Measurements from ENCODE around the gene CCDC182.
A peak's percentile ranks its signal among the peaks of the same experiment; 100 is the strongest.

Gene CCDC182

GRCh38 chr17:57745242-57745641, at the start of gene CCDC182:
Gene CCDC182 (minus strand): TSS chr17:57745299. CDS start chr17:57745272, 27 bp downstream.
- DNase-seq = no peak
- Mint-ChIP-seq H3K27ac (no peak within 1 kb of the TSS), H3K4me1 (ENCODE audit: low read depth) (peaks cover 4% of the 10 kb centered on the region), H3K36me3 (ENCODE audit: low read depth) (no peaks in the 10 kb centered on the region), H3K9me3 (no peaks in the 10 kb centered on the region), H3K4me3 (no peak within 1 kb of the TSS), H3K27me3 (peaks cover 4% of the 10 kb centered on the region)

GRCh38 chr17:57794841-57795240, 49.7 kb upstream of the CCDC182 start:
- Mint-ChIP-seq H3K27ac (no peak overlapping the region), H3K4me1 (ENCODE audit: low read depth) (peaks cover 7% of the 10 kb centered on the region), H3K4me3 (no peak overlapping the region), H3K9me3 (no peaks in the 10 kb centered on the region), H3K27me3 (peaks cover 4% of the 10 kb centered on the region), H3K36me3 (ENCODE audit: low read depth) (no peaks in the 10 kb centered on the region)
- no peak for DNase-seq

GRCh38 chr17:57788725-57789124, 43.6 kb upstream of the CCDC182 start:
- DNase-seq = no peak
- H3K27me3 Mint-ChIP-seq = peaks cover 35% of the 10 kb centered on the region
- H3K27ac Mint-ChIP-seq = no peak overlapping the region
- H3K4me1 Mint-ChIP-seq (ENCODE audit: low read depth) = no peaks in the 10 kb centered on the region
- H3K9me3 Mint-ChIP-seq = no peaks in the 10 kb centered on the region
- H3K4me3 Mint-ChIP-seq = no peak overlapping the region
- H3K36me3 Mint-ChIP-seq (ENCODE audit: low read depth) = no peaks in the 10 kb centered on the region

- no peak overlapping the region for H3K4me3 Mint-ChIP-seq
- no peak for DNase-seq
- no peaks in the 10 kb centered on the region for H3K4me1 Mint-ChIP-seq (ENCODE audit: low read depth)
- H3K27me3 Mint-ChIP-seq = peaks cover 40% of the 10 kb centered on the region
- H3K27ac Mint-ChIP-seq = no peak overlapping the region
- no peaks in the 10 kb centered on the region for H3K9me3 Mint-ChIP-seq
- no peaks in the 10 kb centered on the region for H3K36me3 Mint-ChIP-seq (ENCODE audit: low read depth)
These were observed 39.9 kb upstream of the CCDC182 start for GRCh38 chr17:57785022-57785421.

GRCh38 chr17:57784226-57784895, 39.3 kb upstream of the CCDC182 start:
- H3K27me3 Mint-ChIP-seq = peaks cover 34% of the 10 kb centered on the region

GRCh38 chr17:57783338-57783742, 38.2 kb upstream of the CCDC182 start:
- Mint-ChIP-seq H3K4me3 (no peak overlapping the region), H3K36me3 (ENCODE audit: low read depth) (no peaks in the 10 kb centered on the region), H3K27ac (no peak overlapping the region), H3K9me3 (no peaks in the 10 kb centered on the region), H3K4me1 (ENCODE audit: low read depth) (no peaks in the 10 kb centered on the region), H3K27me3 (peaks cover 26% of the 10 kb centered on the region)
- peak; percentile 87 for DNase-seq

More at GRCh38 chr17:57784226-57784895, 39.3 kb upstream of the CCDC182 start:
- H3K4me3 Mint-ChIP-seq = no peak overlapping the region
- no peaks in the 10 kb centered on the region for H3K36me3 Mint-ChIP-seq (ENCODE audit: low read depth)
- H3K4me1 Mint-ChIP-seq (ENCODE audit: low read depth) = no peaks in the 10 kb centered on the region
- H3K9me3 Mint-ChIP-seq = no peaks in the 10 kb centered on the region
- no peak for DNase-seq
- H3K27ac Mint-ChIP-seq = no peak overlapping the region

- DNase-seq = no peak
- Mint-ChIP-seq H3K9me3 (no peaks in the 10 kb centered on the region), H3K27ac (no peak overlapping the region), H3K36me3 (ENCODE audit: low read depth) (no peaks in the 10 kb centered on the region), H3K4me1 (ENCODE audit: low read depth) (no peaks in the 10 kb centered on the region), H3K27me3 (peaks cover 21% of the 10 kb centered on the region), H3K4me3 (no peak overlapping the region)
These were observed 37.7 kb upstream of the CCDC182 start for GRCh38 chr17:57782647-57783337.

- Mint-ChIP-seq H3K4me1 (ENCODE audit: low read depth) (no peaks in the 10 kb centered on the region), H3K36me3 (ENCODE audit: low read depth) (no peaks in the 10 kb centered on the region), H3K4me3 (no peak overlapping the region), H3K9me3 (no peaks in the 10 kb centered on the region), H3K27me3 (peaks cover 14% of the 10 kb centered on the region), H3K27ac (no peak overlapping the region)
- DNase-seq = no peak
These were observed 37.0 kb upstream of the CCDC182 start for GRCh38 chr17:57782062-57782490.

GRCh38 chr17:57781386-57782061, 36.4 kb upstream of the CCDC182 start:
- Mint-ChIP-seq H3K4me3 (no peak overlapping the region), H3K36me3 (ENCODE audit: low read depth) (no peaks in the 10 kb centered on the region), H3K27me3 (peaks cover 9% of the 10 kb centered on the region), H3K4me1 (ENCODE audit: low read depth) (no peaks in the 10 kb centered on the region), H3K27ac (no peak overlapping the region), H3K9me3 (no peaks in the 10 kb centered on the region)
- DNase-seq = no peak

- H3K4me3 Mint-ChIP-seq = no peak overlapping the region
- H3K4me1 Mint-ChIP-seq (ENCODE audit: low read depth) = no peaks in the 10 kb centered on the region
- H3K27me3 Mint-ChIP-seq = peaks cover 13% of the 10 kb centered on the region
- no peaks in the 10 kb centered on the region for H3K9me3 Mint-ChIP-seq
- H3K27ac Mint-ChIP-seq = no peak overlapping the region
- H3K36me3 Mint-ChIP-seq (ENCODE audit: low read depth) = no peaks in the 10 kb centered on the region
- DNase-seq = no peak
These were observed 34.6 kb upstream of the CCDC182 start for GRCh38 chr17:57779706-57780105.

GRCh38 chr17:57778306-57778705, 33.2 kb upstream of the CCDC182 start:
- Mint-ChIP-seq H3K27ac (no peak overlapping the region), H3K36me3 (ENCODE audit: low read depth) (no peaks in the 10 kb centered on the region), H3K27me3 (peaks cover 26% of the 10 kb centered on the region), H3K4me3 (no peak overlapping the region), H3K4me1 (ENCODE audit: low read depth) (no peaks in the 10 kb centered on the region), H3K9me3 (no peaks in the 10 kb centered on the region)
- DNase-seq = no peak

- Mint-ChIP-seq H3K36me3 (ENCODE audit: low read depth) (no peaks in the 10 kb centered on the region), H3K4me1 (ENCODE audit: low read depth) (no peaks in the 10 kb centered on the region), H3K27ac (no peak overlapping the region), H3K27me3 (peaks cover 34% of the 10 kb centered on the region), H3K9me3 (no peaks in the 10 kb centered on the region), H3K4me3 (no peak overlapping the region)
- DNase-seq = no peak
These were observed 31.3 kb upstream of the CCDC182 start for GRCh38 chr17:57776366-57776765.

GRCh38 chr17:57774872-57775271, 29.8 kb upstream of the CCDC182 start:
- H3K4me1 Mint-ChIP-seq (ENCODE audit: low read depth) = no peaks in the 10 kb centered on the region
- peaks cover 42% of the 10 kb centered on the region for H3K27me3 Mint-ChIP-seq
- no peaks in the 10 kb centered on the region for H3K9me3 Mint-ChIP-seq
- H3K27ac Mint-ChIP-seq = no peak overlapping the region
- no peaks in the 10 kb centered on the region for H3K36me3 Mint-ChIP-seq (ENCODE audit: low read depth)
- DNase-seq = no peak
- H3K4me3 Mint-ChIP-seq = no peak overlapping the region

GRCh38 chr17:57773557-57773956, 28.5 kb upstream of the CCDC182 start:
- DNase-seq = no peak
- Mint-ChIP-seq H3K36me3 (ENCODE audit: low read depth) (no peaks in the 10 kb centered on the region), H3K27me3 (peaks cover 47% of the 10 kb centered on the region), H3K9me3 (no peaks in the 10 kb centered on the region), H3K4me1 (ENCODE audit: low read depth) (no peaks in the 10 kb centered on the region), H3K27ac (no peak overlapping the region), H3K4me3 (no peak overlapping the region)

GRCh38 chr17:57772774-57773173, 27.7 kb upstream of the CCDC182 start:
- H3K27me3 Mint-ChIP-seq = peaks cover 47% of the 10 kb centered on the region
- no peaks in the 10 kb centered on the region for H3K4me1 Mint-ChIP-seq (ENCODE audit: low read depth)
- no peak overlapping the region for H3K27ac Mint-ChIP-seq
- H3K9me3 Mint-ChIP-seq = no peaks in the 10 kb centered on the region
- H3K4me3 Mint-ChIP-seq = no peak overlapping the region
- DNase-seq = no peak
- no peaks in the 10 kb centered on the region for H3K36me3 Mint-ChIP-seq (ENCODE audit: low read depth)

Measured in activated T-cell treated with anti-CD3 and anti-CD28 coated beads, Interleukin-2, amount 50 U/mL, for 24 hours (primary cell).